Occipital lobe (tissue), 2 donors: Measurements from ENCODE around the gene ZEB2. TPM values are rescaled to one million over a fixed set of nuclear protein-coding genes. Genes with fewer than 3 reads are reported as not detected.

Experiments used
- DNase-seq: peaks from one replicate; lab custom pipeline; 2025; lab: John Stamatoyannopoulos, UW
- total RNA-seq: library from RNA; depleted of rRNA; stranded (reverse); fragments of >200 nt; gene quantifications from one replicate; pipeline ENCODE4 v1.2.3, GENCODE V29; 2014

ZEB2 gene
- total RNA-seq = 430 TPM

GRCh38 chr2:144519934-144520731 is at the start of gene ZEB2:
Gene ZEB2 (minus strand): TSS chr2:144520119. CDS start chr2:144517350, 2,769 bp downstream.
- peak; percentile 57 for DNase-seq

- no peak for DNase-seq
These were observed 47.8 kb upstream of the ZEB2 start for GRCh38 chr2:144567745-144568144.

- no peak for DNase-seq
These were observed 46.5 kb upstream of the ZEB2 start for GRCh38 chr2:144566448-144566847.

GRCh38 chr2:144560251-144560650 is 40.3 kb upstream of the ZEB2 start:
- DNase-seq = no peak

GRCh38 chr2:144559681-144560080 is 39.8 kb upstream of the ZEB2 start:
- DNase-seq = no peak

- no peak for DNase-seq
These were observed 39.3 kb upstream of the ZEB2 start for GRCh38 chr2:144559242-144559641.

GRCh38 chr2:144554492-144555210 is 34.7 kb upstream of the ZEB2 start:
- DNase-seq = no peak

GRCh38 chr2:144553379-144553778 is 33.5 kb upstream of the ZEB2 start:
- DNase-seq = no peak

- no peak for DNase-seq
These were observed 32.9 kb upstream of the ZEB2 start for GRCh38 chr2:144552821-144553220.

- no peak for DNase-seq
These were observed 31.0 kb upstream of the ZEB2 start for GRCh38 chr2:144550911-144551310.

GRCh38 chr2:144550084-144550483 is 30.2 kb upstream of the ZEB2 start:
- no peak for DNase-seq

- no peak for DNase-seq
These were observed 28.7 kb upstream of the ZEB2 start for GRCh38 chr2:144548532-144549191.

GRCh38 chr2:144548088-144548487 is 28.2 kb upstream of the ZEB2 start:
- no peak for DNase-seq

GRCh38 chr2:144547494-144547893 is 27.6 kb upstream of the ZEB2 start:
- no peak for DNase-seq

- DNase-seq = no peak
These were observed 27.0 kb upstream of the ZEB2 start for GRCh38 chr2:144546933-144547332.

- no peak for DNase-seq
These were observed 25.9 kb upstream of the ZEB2 start for GRCh38 chr2:144545787-144546186.

GRCh38 chr2:144544053-144544452 is 24.1 kb upstream of the ZEB2 start:
- DNase-seq = no peak

GRCh38 chr2:144541396-144541795 is 21.5 kb upstream of the ZEB2 start:
- DNase-seq = no peak

GRCh38 chr2:144539289-144539782 is 19.4 kb upstream of the ZEB2 start:
- no peak for DNase-seq

GRCh38 chr2:144535300-144535699 is 15.4 kb upstream of the ZEB2 start:
- DNase-seq = no peak

- no peak for DNase-seq
These were observed 13.3 kb upstream of the ZEB2 start for GRCh38 chr2:144533221-144533620.

GRCh38 chr2:144530596-144530995 is 10.7 kb upstream of the ZEB2 start:
- DNase-seq = no peak
